Uterus (tissue), 4 donors: Measurements from ENCODE around the gene HERC5. TPM values are rescaled to one million over a fixed set of nuclear protein-coding genes. Genes with fewer than 3 reads are reported as not detected.

Source experiments
- DNase-seq, 2 donors: peaks; one replicate each; pipeline ENCODE4 v3.0.0-alpha.2; 2019 to 2020
- H3K27ac ChIP-seq, 2 donors: fragments of 200-600 bp; sonication (generic); 1 replicate in 1 of 2; 2 replicates in 1 of 2; pipeline ENCODE4 v1.5.1; 2016 to 2018
- H3K27me3 ChIP-seq, 2 donors: fragments of 200-600 bp; sonication (generic); one replicate each; pipeline ENCODE4 v1.5.1; 2018 to 2019; ENCODE audit warnings: control low read depth in 1 of 2
- H3K36me3 ChIP-seq, 2 donors: fragments of 200-600 bp; sonication (generic); one replicate each; pipeline ENCODE4 v1.5.1; 2019; ENCODE audit warnings: control low read depth in 1 of 2
- H3K4me1 ChIP-seq, 2 donors: fragments of 200-600 bp; sonication (generic); one replicate each; pipeline ENCODE4 v1.5.1; 2018 to 2019; ENCODE audit warnings: control low read depth in 1 of 2
- H3K4me3 ChIP-seq, 2 donors: fragments of 200-600 bp; sonication (generic); 1 replicate in 1 of 2; 2 replicates in 1 of 2; pipeline ENCODE4 v1.5.1; 2018 to 2019; ENCODE audit warnings: mild to moderate bottlenecking in 1 of 2
- H3K9me3 ChIP-seq, 2 donors: fragments of 200-600 bp; sonication (generic); one replicate each; pipeline ENCODE4 v1.5.1; 2019; ENCODE audit warnings: control low read depth in 1 of 2
- CTCF ChIP-seq, 4 experiments: fragments of 200-600 bp in 2 of 4; fragments of 450-650 bp in 2 of 4; sonication (generic) in 2 of 4; IDR thresholded peaks; one replicate each; pipeline ENCODE4 v1.5.1; 2016 to 2019; ENCODE audit warnings: antibody characterized with exemption in 4 of 4, mild to moderate bottlenecking in 2 of 4, moderate library complexity in 1 of 4
- POLR2A ChIP-seq, 2 donors: fragments of 450-650 bp; IDR thresholded peaks; one replicate each; pipeline ENCODE4 v1.6.1; 2016; ENCODE audit warnings: antibody characterized with exemption in 2 of 2, mild to moderate bottlenecking in 1 of 2, moderate library complexity in 1 of 2
- intact Hi-C: fragments of 100-400 bp; cut with DNase I; formaldehyde crosslinking; loops from one replicate; pipeline ENCODE4 v1.15.1; 2023; ENCODE audit warnings: low total_unique reads
- total RNA-seq, 4 donors: library from RNA; depleted of rRNA in 3 of 4; stranded (reverse); fragments of >200 nt in 3 of 4; gene quantifications; one replicate each; pipeline versions ENCODE4 v1.1.0 to v1.2.4, GENCODE V29; 2014 to 2023
- donor health status: DM: yes; HTN: yes; CAD: no.

The HERC5 gene
- total RNA-seq, 4 donors from 2014 or later: 4.3 to 23.7 (median 10.6) TPM

- no peaks in the 10 kb centered on the region for H3K27me3 ChIP-seq
- no peak overlapping the region for H3K4me3 ChIP-seq
- no peaks in the 10 kb centered on the region for H3K36me3 ChIP-seq
- no peak for DNase-seq
- TF ChIP-seq CTCF (IDR thresholded peaks at IDR 0.05) (no peak), POLR2A (IDR thresholded peaks at IDR 0.05) (no peak)
- H3K9me3 ChIP-seq: no peaks in the 10 kb centered on the region
- H3K4me1 ChIP-seq: no peaks in the 10 kb centered on the region
- intact Hi-C loops: loop anchor here (10.0 kb wide), 1 partner anchor 76 kb away; the partner anchor contains the start of gene HERC6
- no peak overlapping the region for H3K27ac ChIP-seq
Measured at GRCh38 chr4:88451205-88451604, 5.7 kb upstream of the HERC5 start.

GRCh38 chr4:88452912-88453311 lies 4.0 kb upstream of the HERC5 start:
- no peaks in the 10 kb centered on the region for H3K27me3 ChIP-seq
- no peaks in the 10 kb centered on the region for H3K36me3 ChIP-seq
- intact Hi-C loops: loop anchor here (10.0 kb wide), 1 partner anchor 78 kb away; the partner anchor contains the start of gene HERC6
- H3K4me1 ChIP-seq: no peaks in the 10 kb centered on the region
- no peaks in the 10 kb centered on the region for H3K9me3 ChIP-seq
- no peak for DNase-seq
- no peak for TF ChIP-seq CTCF (IDR thresholded peaks at IDR 0.05)
- TF ChIP-seq POLR2A (IDR thresholded peaks at IDR 0.05): no peak
- H3K4me3 ChIP-seq: no peak overlapping the region
- no peak overlapping the region for H3K27ac ChIP-seq

GRCh38 chr4:88457307-88458103 lies 586 bp downstream of the HERC5 start:
- no peak for TF ChIP-seq CTCF (IDR thresholded peaks at IDR 0.05)
- TF ChIP-seq POLR2A (IDR thresholded peaks at IDR 0.05): peak in 1 of 2 donors; percentile 9
- Histone ChIP-seq H3K9me3 (no peaks in the 10 kb centered on the region), H3K27ac (peak overlapping the region; percentile 89 to 96), H3K36me3 (no peaks in the 10 kb centered on the region), H3K4me1 (no peaks in the 10 kb centered on the region), H3K4me3 (peak overlapping the region; percentile 52 to 79), H3K27me3 (no peaks in the 10 kb centered on the region)
- DNase-seq: peak; percentile 40 to 57
- intact Hi-C loops: loop anchor here (10.0 kb wide), 1 partner anchor 83 kb away; the partner anchor contains the start of gene HERC6

GRCh38 chr4:88458104-88458740 lies 1.3 kb downstream of the HERC5 start:
- Histone ChIP-seq H3K27me3 (no peaks in the 10 kb centered on the region), H3K36me3 (no peaks in the 10 kb centered on the region), H3K27ac (peak overlapping the region; percentile 89 to 96), H3K4me1 (no peaks in the 10 kb centered on the region), H3K9me3 (no peaks in the 10 kb centered on the region), H3K4me3 (peak overlapping the region; percentile 52 to 79)
- no peak for DNase-seq
- intact Hi-C loops: loop anchor here (10.0 kb wide), 1 partner anchor 83 kb away; the partner anchor contains the start of gene HERC6
- TF ChIP-seq POLR2A (IDR thresholded peaks at IDR 0.05) (no peak), CTCF (IDR thresholded peaks at IDR 0.05) (no peak)

- no peaks in the 10 kb centered on the region for H3K9me3 ChIP-seq
- no peaks in the 10 kb centered on the region for H3K4me1 ChIP-seq
- no peak for DNase-seq
- H3K36me3 ChIP-seq: no peaks in the 10 kb centered on the region
- TF ChIP-seq CTCF (IDR thresholded peaks at IDR 0.05): no peak
- TF ChIP-seq POLR2A (IDR thresholded peaks at IDR 0.05): no peak
- H3K27ac ChIP-seq: no peak overlapping the region
- H3K4me3 ChIP-seq: no peak overlapping the region
- H3K27me3 ChIP-seq: no peaks in the 10 kb centered on the region
- intact Hi-C loops: no loop called here
Measured at GRCh38 chr4:88465653-88466192, 8.8 kb downstream of the HERC5 start.
